Prostate gland (tissue), 2 donors: ENCODE data around the gene ELOA. TPM values are rescaled to one million over a fixed set of nuclear protein-coding genes. Genes with fewer than 3 reads are reported as not detected.

Source experiments
- DNase-seq: peaks from one replicate; pipeline ENCODE4 v3.0.0-alpha.2; 2019; ENCODE audit warnings: low spot score
- H3K27ac ChIP-seq, 2 donors: fragments of 200-600 bp; sonication (generic); 2 replicates each; pipeline ENCODE4 v1.5.1; 2017 to 2019
- H3K27me3 ChIP-seq: fragments of 200-600 bp; sonication (generic); replicated peaks from 2 replicates; pipeline ENCODE4 v1.5.1; 2019; ENCODE audit not compliant: insufficient read depth
- H3K36me3 ChIP-seq, 2 donors: fragments of 200-600 bp; sonication (generic); 1 replicate in 1 of 2; 2 replicates in 1 of 2; pipeline versions ENCODE4 v1.5.1 to v1.8.1; 2017 to 2019
- H3K4me1 ChIP-seq: fragments of 200-600 bp; sonication (generic); replicated peaks from 2 replicates; pipeline ENCODE4 v1.5.1; 2019
- H3K4me3 ChIP-seq, 2 donors: fragments of 200-600 bp; sonication (generic); 2 replicates each; pipeline ENCODE4 v1.5.1; 2017 to 2019
- H3K9me3 ChIP-seq: fragments of 200-600 bp; sonication (generic); 2 replicates; pipeline ENCODE4 v1.5.1; 2017
- CTCF ChIP-seq, 4 experiments: fragments of 200-600 bp in 2 of 4; fragments of 450-650 bp in 2 of 4; sonication (generic) in 2 of 4; IDR thresholded peaks; 1 replicate in 3 of 4; 2 replicates in 1 of 4; pipeline ENCODE4 v1.5.1; 2016 to 2019; ENCODE audit warnings: antibody characterized with exemption in 4 of 4, mild to moderate bottlenecking in 2 of 4, moderate library complexity in 2 of 4
- POLR2A ChIP-seq: fragments of 450-650 bp; IDR thresholded peaks from one replicate; pipeline ENCODE4 v1.6.1; 2016; ENCODE audit warnings: antibody characterized with exemption, mild to moderate bottlenecking
- POLR2AphosphoS5 ChIP-seq: sonication (generic); formaldehyde crosslinking; IDR thresholded peaks from one replicate; pipeline ENCODE4 v1.6.1; 2017; ENCODE audit warnings: antibody characterized with exemption
- WGBS: methylation state at CpG from one replicate; pipeline ENCODE4 v1.1.5; 2018; 5-methylcytosine and 5-hydroxymethylcytosine counted together
- intact Hi-C: fragments of 100-400 bp; cut with DNase I; formaldehyde crosslinking; loops from one replicate; pipeline ENCODE4 v1.14.2; 2022
- total RNA-seq, 2 donors: library from RNA; depleted of rRNA; stranded (reverse); fragments of >200 nt; gene quantifications; one replicate each; pipeline ENCODE4 v1.1.0, GENCODE V29; 2016

ELOA gene
- total RNA-seq, 2 donors from 2014 or later: 35.7 to 42.1 TPM

- H3K27ac ChIP-seq: no peak overlapping the region
- 61% methylated on average over 7 of the region's 7 CpGs for WGBS
- no peaks in the 10 kb centered on the region for H3K9me3 ChIP-seq
- no peak for DNase-seq
- intact Hi-C loops: loop anchor here (10.0 kb wide), 1 partner anchor 220 kb away; no protein-coding TSS in a partner anchor
- H3K4me3 ChIP-seq: no peak overlapping the region
- H3K36me3 ChIP-seq: no peaks in the 10 kb centered on the region
- H3K27me3 ChIP-seq: no peaks in the 10 kb centered on the region
- no peak for TF ChIP-seq POLR2A
- no peak for TF ChIP-seq POLR2AphosphoS5
- TF ChIP-seq CTCF (IDR thresholded peaks at IDR 0.05): no peak
- peaks cover 10% of the 10 kb centered on the region for H3K4me1 ChIP-seq
Observed at GRCh38 chr1:23804183-23804835, 61.0 kb downstream of the ELOA start.

GRCh38 chr1:23805025-23805424 lies 61.8 kb downstream of the ELOA start:
- no peaks in the 10 kb centered on the region for H3K9me3 ChIP-seq
- 95% methylated on average over 2 of the region's 2 CpGs for WGBS
- H3K4me1 ChIP-seq: peaks cover 4% of the 10 kb centered on the region
- DNase-seq: no peak
- no peak overlapping the region for H3K4me3 ChIP-seq
- no peak for TF ChIP-seq POLR2A
- no peaks in the 10 kb centered on the region for H3K36me3 ChIP-seq
- no peaks in the 10 kb centered on the region for H3K27me3 ChIP-seq
- intact Hi-C loops: loop anchor here (10.0 kb wide), 1 partner anchor 220 kb away; no protein-coding TSS in a partner anchor
- H3K27ac ChIP-seq: no peak overlapping the region

GRCh38 chr1:23806280-23806679 lies 63.0 kb downstream of the ELOA start:
- Histone ChIP-seq H3K36me3 (no peaks in the 10 kb centered on the region), H3K9me3 (no peaks in the 10 kb centered on the region), H3K27me3 (no peaks in the 10 kb centered on the region), H3K27ac (no peak overlapping the region), H3K4me1 (peaks cover 4% of the 10 kb centered on the region), H3K4me3 (no peak overlapping the region)
- TF ChIP-seq POLR2AphosphoS5 (no peak), POLR2A (no peak), CTCF (IDR thresholded peaks at IDR 0.05) (no peak)
- intact Hi-C loops: loop anchor here (10.0 kb wide), 1 partner anchor 219 kb away; no protein-coding TSS in a partner anchor
- no peak for DNase-seq
- 88% methylated on average over 6 of the region's 6 CpGs for WGBS

GRCh38 chr1:23807453-23807852 lies 64.2 kb downstream of the ELOA start:
- intact Hi-C loops: loop anchor here (10.0 kb wide), 1 partner anchor 217 kb away; no protein-coding TSS in a partner anchor
- WGBS: 75% methylated on average over 3 of the region's 3 CpGs
- H3K4me3 ChIP-seq: no peak overlapping the region
- H3K4me1 ChIP-seq: no peaks in the 10 kb centered on the region
- H3K9me3 ChIP-seq: no peaks in the 10 kb centered on the region
- H3K36me3 ChIP-seq: no peaks in the 10 kb centered on the region
- TF ChIP-seq POLR2A (no peak), CTCF (IDR thresholded peaks at IDR 0.05) (no peak), POLR2AphosphoS5 (no peak)
- no peak for DNase-seq
- no peaks in the 10 kb centered on the region for H3K27me3 ChIP-seq
- no peak overlapping the region for H3K27ac ChIP-seq

GRCh38 chr1:23809751-23810171 lies 66.5 kb downstream of the ELOA start:
- peak; percentile 40 for TF ChIP-seq POLR2AphosphoS5
- no peak for TF ChIP-seq POLR2A
- peak in 3 of 4 experiments; percentile 43 to 79 (median 58) for TF ChIP-seq CTCF (IDR thresholded peaks at IDR 0.05)
- H3K36me3 ChIP-seq: no peaks in the 10 kb centered on the region
- intact Hi-C loops: loop anchor here (10.0 kb wide), 1 partner anchor 215 kb away; no protein-coding TSS in a partner anchor
- H3K27me3 ChIP-seq: no peaks in the 10 kb centered on the region
- WGBS: 34% methylated on average over 6 of the region's 6 CpGs
- no peaks in the 10 kb centered on the region for H3K9me3 ChIP-seq
- H3K4me1 ChIP-seq: no peaks in the 10 kb centered on the region
- no peak overlapping the region for H3K4me3 ChIP-seq
- peak; percentile 42 for DNase-seq
- H3K27ac ChIP-seq: no peak overlapping the region
